CD4-positive, alpha-beta T cell treated with Interleukin-1 beta for 1 hour (primary cell): ENCODE data around the gene PUS10.
"Not testable (repeated sequence)": the region's sequence is repeated elsewhere in the genome, so short reads cannot be mapped to it uniquely, and the experiment has no call there.

Experiments
- DNase-seq, 2 donors: peaks; one replicate each; pipeline ENCODE4 v3.0.0-alpha.2; 2020 to 2022

PUS10 gene

GRCh38 chr2:61009355-61009754 is 8.7 kb downstream of the PUS10 start:
- DNase-seq = no peak

- no peak for DNase-seq
These were observed 11.5 kb downstream of the PUS10 start for GRCh38 chr2:61006486-61007105.

GRCh38 chr2:61005736-61006135 is 12.3 kb downstream of the PUS10 start:
- DNase-seq = no peak

GRCh38 chr2:60998628-60999545 is 19.2 kb downstream of the PUS10 start:
- DNase-seq = peak; percentile 45 to 64

GRCh38 chr2:60994131-60994530 is 23.9 kb downstream of the PUS10 start:
- DNase-seq = no peak

- DNase-seq = peak; percentile 60 to 65
These were observed 25.1 kb downstream of the PUS10 start for GRCh38 chr2:60992985-60993392.

GRCh38 chr2:60991644-60992043 is 26.4 kb downstream of the PUS10 start:
- no peak for DNase-seq

GRCh38 chr2:60989259-60989658 is 28.8 kb downstream of the PUS10 start:
- DNase-seq = no peak

- not testable (repeated sequence) for DNase-seq
These were observed 30.4 kb downstream of the PUS10 start for GRCh38 chr2:60987656-60988055.

GRCh38 chr2:60987041-60987440 is 31.0 kb downstream of the PUS10 start:
- no peak for DNase-seq

GRCh38 chr2:60984720-60985119 is 33.3 kb downstream of the PUS10 start:
- DNase-seq = no peak

GRCh38 chr2:60982066-60982465 is 36.0 kb downstream of the PUS10 start:
- not testable (repeated sequence) for DNase-seq

GRCh38 chr2:60980071-60980815 is 37.8 kb downstream of the PUS10 start:
- DNase-seq = no peak

- DNase-seq = no peak
These were observed 38.8 kb downstream of the PUS10 start for GRCh38 chr2:60979231-60979630.

GRCh38 chr2:60977562-60977895 is 40.5 kb downstream of the PUS10 start:
- DNase-seq = no peak

GRCh38 chr2:60976875-60977561 is 41.0 kb downstream of the PUS10 start:
- DNase-seq = no peak

GRCh38 chr2:60976256-60976850 is 41.7 kb downstream of the PUS10 start:
- DNase-seq = no peak

- no peak for DNase-seq
These were observed 43.4 kb downstream of the PUS10 start for GRCh38 chr2:60974652-60975051.

- no peak for DNase-seq
These were observed 44.4 kb downstream of the PUS10 start for GRCh38 chr2:60973705-60974104.

GRCh38 chr2:60972889-60973656 is 45.0 kb downstream of the PUS10 start:
- DNase-seq = no peak

GRCh38 chr2:60966507-60967405 is 51.3 kb downstream of the PUS10 start:
- no peak for DNase-seq
